Stimulated activated CD8-positive, alpha-beta memory T cell treated with anti-CD3 and anti-CD28 coated beads, Interleukin-4, amount 100 ng/mL, for 48 hours (primary cell): ENCODE measurements around the gene SLC2A14.
"Not testable (repeated sequence)": the region's sequence is repeated elsewhere in the genome, so short reads cannot be mapped to it uniquely, and the experiment has no call there.

ENCODE experiments used
- DNase-seq: peaks from one replicate; pipeline ENCODE4 v3.0.0-alpha.2; 2020

SLC2A14 gene

DNA sequence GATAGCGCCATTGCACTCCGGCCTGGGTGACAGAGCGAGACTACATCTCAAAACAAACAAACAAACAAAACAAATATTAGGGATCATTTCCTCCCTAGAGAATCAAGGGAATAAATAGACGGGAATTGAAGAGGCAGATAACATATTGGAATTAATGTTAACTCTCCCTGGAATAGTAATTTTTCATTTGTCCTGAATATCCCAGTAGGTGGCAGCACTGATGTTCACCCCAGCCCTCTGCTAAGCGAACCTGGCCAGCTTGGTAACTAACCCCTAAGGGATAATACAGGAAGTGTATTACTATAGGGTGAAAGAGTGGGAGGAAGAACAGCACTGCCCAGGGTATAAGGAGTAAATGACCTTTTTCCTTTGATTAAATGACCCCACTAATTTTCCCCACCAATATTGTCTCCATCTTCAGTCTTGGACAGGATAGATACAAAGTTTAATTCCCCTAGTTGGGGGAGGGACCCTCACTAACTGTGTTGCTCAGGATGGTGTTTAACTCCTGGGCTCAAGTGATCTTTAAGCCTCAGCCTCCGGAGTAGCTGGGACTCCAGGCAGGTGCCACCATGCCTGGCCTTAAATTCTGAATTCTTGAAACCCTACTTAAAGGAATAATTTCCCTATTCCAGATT lies 40.5 kb downstream of the SLC2A14 start:
- DNase-seq, result peak; percentile 30

DNA sequence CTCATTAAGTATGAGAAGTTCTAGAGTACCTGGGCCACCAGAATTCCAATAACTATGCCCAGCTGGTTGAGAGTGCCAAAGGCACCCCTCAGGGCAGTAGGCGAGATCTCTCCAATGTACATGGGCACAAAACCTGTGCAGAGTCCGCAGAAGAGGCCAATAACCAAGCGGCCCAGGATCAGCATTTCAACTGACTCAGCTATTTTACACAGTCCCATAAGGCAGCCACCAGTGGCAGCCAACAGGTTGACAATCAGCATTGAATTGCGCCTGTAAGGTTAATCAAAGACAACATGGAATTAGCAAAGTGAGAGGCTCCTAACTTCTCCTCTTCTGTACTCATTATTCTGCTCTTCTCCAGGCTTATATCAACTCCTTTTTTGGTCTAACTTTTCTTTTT lies 43.0 kb downstream of the SLC2A14 start:
- DNase-seq, result not testable (repeated sequence)

DNA sequence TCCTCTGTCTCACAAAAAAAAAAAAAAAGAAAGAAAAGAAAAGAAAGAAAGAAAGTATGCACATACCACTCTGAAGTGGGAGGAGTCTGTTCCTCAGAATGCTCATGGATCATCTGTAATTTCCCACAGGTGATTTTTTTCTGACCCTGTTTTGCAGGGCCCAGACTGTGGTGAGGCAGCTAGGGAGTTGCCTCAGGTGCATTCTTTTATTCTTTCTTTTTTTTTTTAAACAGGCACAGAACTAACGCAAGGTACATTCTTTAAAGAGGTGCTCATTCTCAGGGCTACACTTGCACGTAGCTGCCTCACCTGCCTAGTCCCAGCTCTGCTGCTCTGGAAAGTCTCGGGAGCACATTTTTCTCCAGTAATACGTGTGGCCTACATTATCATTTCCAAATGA lies 47.0 kb downstream of the SLC2A14 start:
- DNase-seq, result not testable (repeated sequence)

DNA sequence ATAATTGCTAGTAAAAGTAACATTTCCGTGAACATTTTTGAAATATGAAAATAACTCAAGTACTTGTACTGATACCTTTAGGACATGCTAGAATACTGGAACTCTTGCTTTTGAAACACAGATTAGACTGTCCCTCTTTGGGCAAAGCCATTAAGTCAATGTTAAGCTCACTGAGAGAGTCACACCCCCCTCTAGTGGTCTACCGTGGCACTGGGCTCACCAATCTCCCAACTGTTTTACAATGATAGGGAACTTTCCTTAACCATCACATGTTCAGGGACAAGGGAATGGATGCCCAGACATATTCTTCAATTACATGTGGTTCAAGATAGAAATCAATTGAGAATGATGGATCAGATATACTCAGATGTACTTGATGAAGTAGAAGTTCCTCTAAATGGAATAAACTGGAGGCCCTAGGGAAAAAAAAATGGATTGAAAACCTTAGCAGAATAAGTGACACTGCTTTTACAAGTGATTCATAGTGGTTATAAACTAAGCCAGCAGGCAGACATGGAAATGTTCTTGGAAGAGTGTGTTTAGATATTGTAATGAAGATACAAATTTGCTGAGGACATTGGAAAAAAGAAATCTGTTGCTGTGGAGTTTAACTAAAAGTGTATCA lies 65.7 kb downstream of the SLC2A14 start:
- peak; percentile 83 for DNase-seq

DNA sequence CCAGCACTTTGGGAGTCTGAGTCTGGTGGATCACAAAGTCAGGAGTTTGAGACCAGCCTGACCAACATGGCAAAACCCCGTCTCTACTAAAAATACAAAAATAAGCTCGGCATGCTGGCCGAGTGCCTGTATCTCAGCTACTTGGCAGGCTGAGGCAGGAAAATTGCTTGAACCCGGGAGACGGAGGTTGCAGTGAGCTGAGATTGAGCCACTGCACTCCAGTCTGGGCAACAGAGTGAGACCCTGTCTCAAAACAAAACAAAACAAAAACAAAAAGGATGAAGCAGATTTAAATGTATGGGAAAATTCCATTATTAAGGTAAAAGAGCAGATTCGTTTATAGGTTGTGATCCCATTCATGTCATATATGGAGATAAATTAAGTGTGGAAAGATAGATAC lies 66.4 kb downstream of the SLC2A14 start:
- not testable (repeated sequence) for DNase-seq

DNA sequence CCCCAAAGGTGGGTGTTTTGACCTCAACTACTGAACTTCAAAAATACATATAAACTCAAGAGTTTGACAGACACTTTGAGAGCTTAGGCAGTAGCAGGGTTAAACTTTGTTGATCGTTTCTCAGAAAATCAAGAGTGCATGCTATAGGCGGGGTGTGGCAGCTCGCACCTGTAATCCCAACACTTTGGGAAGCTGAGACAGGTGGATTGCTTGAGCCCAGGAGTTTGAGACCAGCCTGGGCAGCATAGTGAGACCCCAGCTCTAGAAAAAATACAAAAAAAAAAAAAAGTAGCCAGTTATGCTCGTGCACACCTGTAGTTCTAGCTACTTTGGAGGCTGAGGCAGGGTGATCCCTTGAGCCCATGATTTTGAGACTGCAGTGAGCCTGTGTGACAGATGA lies 71.3 kb downstream of the SLC2A14 start:
- no peak for DNase-seq

DNA sequence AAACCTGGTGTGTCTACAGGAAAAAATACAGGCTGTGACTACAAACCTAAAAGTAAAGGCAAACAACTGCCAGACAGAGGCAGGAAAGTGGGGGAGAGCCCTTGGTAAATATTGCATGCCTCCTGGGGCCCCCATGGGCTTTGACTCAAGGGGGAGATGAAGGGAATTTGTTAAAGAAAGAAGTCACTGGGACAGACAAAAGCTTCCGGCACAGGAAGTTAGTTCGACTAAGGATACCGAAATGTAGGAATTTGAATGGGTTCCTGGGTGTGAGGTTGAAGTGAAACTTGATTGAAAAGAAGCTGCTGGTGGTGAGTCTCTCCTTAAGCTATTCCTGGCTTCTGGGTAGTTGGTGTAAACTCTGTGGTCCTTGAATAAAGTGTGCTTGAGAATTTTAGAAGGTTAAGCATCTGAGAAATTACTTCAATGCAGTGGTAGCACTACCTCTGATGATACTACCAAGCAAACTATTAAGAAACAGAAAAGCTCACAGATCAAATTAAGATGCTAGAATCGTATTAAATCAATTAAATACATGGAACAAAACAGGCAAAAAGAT lies 73.9 kb downstream of the SLC2A14 start:
- not testable (repeated sequence) for DNase-seq

DNA sequence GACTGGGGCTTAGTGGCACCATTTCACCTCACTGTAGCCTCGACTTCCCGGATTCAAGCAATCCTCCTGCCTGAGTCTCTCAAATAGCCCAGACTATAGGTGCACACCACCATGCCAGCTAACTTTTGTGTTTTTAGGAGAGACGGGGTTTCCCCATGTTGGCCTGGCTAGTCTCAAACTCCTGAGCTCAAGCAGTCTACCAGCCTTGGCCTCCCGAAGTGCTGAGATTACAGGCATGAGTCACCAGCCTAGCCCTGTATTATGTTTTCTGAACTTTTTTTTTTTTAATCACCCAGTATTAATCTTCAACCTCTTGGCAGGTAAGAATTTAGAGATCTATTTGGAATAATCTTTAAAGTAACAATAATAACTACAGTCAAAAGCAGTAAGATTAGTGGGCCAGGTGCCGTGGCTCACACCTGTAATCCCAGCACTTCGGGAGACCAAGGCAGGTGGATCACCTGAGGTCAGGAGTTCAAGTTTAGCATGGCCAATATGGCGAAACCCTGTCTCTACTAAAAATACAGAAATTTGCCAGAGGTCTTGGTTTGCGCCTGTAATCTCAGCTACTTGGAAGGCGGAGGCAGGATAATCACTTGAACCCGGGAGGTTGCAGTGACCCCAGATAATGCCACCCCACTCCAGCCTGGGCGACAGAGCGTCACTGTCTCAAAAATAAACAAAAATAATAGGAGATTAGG lies 74.9 kb downstream of the SLC2A14 start:
- no peak for DNase-seq

DNA sequence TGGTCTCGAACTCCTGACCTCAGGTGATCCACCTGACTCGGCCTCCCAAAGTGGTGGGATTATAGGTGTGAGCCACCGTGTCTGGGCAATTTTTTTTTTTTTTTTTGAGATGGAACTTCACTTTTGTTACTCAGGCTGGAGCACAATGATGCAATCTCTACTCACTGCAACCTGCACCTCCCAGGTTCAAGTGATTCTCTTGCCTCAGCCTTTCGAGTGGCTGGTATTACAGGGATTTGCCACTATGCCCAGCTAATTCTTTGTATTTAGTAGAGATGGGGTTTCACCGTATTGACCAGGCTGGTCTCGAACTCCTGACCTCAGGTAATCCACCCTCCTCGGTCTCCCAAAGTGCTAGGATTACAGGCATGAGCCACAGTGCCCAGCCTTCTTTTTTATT lies 75.4 kb downstream of the SLC2A14 start:
- DNase-seq, result not testable (repeated sequence)

DNA sequence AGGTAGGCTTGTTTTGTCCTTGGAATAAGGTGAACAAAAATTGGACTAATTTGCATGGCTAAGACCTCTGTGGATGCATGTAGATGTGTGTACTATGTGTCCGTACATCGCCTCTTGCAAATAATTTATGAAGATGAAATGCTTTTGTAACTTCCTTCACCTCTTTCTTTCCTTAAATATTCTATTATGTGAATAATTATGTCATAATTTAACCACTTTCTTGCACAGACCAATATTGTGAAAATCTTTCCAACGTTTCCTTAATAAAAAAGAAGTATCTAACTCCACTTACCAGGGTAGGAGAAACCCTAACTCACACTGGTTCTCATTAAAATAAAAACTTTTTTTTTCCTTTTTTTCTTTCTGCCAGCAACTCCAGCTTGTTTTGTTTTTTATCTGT lies 79.5 kb downstream of the SLC2A14 start:
- no peak for DNase-seq

DNA sequence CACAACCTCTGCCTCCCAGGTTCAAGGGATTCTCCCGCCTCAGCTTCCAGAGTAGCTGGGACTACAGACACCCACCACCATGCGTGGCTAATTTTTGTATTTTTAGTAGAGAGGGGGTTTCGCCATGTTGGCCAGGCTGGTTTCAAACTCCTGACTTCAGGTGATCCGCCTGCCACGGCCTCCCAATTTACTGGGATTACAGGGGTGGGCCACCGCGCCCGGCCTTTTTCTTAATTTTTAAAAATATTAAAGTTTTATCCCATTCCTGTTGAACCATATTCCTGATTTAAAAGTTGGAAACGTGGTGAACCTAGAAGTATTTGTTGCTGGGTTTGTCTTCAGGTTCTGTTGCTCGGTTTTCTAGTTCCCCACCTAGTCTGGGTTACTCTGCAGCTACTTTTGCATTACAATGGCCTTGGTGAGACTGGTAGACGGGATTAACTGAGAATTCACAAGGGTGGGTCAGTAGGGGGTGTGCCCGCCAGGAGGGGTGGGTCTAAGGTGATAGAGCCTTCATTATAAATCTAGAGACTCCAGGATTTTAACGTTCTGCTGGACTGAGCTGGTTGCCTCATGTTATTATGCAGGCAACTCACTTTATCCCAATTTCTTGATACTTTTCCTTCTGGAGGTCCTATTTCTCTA lies 83.7 kb downstream of the SLC2A14 start, which contains the start of gene NANOG:
Gene NANOG, plus strand, starts transcription at position 519 of the 645 bp plus-strand sequence. CDS start 213 bp downstream, outside the sequence.
- not testable (repeated sequence) for DNase-seq

DNA sequence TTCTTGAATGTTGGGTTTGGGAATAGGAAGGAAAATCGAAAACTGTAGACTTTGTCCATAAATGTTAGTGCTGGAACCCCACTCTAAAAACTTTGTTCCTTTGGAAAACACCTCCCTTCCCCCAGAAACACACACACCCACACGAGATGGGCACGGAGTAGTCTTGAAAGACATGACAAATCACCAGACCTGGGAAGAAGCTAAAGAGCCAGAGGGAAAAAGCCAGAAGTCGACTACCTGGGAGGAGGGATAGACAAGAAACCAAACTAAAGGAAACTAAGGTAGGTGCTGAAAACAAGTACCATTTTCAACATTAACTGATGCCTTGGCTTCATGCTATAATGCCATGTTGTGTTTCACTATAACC lies 84.4 kb downstream of the SLC2A14 start:
- DNase-seq, result no peak

DNA sequence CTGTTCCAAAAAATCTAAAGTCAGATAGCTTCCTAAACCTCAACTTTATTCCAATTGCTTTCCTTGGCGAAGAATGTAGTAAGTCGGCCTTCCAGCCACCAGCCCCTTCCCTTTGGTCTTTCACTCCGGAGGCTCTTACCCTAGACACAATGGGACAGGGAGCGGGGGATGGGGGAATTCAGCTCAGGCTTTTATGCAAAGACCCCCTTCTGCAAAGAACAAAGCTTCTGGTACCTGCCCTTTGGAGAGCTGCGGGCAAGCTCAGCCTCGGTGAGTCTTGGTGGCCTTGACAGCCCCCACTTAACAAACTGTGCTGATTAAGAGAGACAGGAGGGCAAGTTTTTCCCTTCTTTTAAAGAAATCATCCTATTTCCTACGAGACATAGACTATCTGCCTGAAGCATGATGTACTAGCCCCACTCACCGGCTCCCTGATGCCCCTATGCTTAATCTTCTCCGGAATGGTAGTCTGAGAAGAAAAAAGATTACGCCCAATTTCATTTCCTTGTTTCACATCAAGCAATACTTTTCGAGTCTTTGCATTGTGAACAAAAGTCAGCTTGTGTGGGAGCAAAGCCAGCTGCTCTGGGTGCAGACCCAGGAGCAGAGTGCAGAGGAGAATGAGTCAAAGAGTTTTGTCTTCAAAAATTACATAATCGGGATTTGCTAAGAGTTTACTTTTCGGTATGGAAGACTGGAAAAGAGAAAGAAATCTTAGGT lies 85.0 kb downstream of the SLC2A14 start:
- no peak for DNase-seq

DNA sequence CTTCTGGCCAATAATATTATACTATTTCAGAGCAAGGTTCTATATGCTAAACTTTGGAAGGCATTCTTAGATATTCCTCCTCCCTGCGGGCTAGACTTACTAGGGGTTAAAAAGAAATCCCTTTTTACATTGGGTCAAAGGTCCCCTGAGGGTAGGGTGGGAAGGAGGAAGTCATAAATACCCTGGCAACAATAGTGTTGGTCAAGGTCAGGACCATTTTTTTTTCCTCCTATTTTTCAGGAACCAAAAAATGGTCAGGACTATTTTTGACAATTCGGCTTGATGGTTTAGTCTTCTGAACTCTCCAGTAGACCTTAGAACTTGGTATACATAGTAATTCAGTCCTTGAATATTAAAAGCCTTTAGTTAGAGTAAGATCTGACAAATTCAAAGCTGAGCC lies 88.0 kb downstream of the SLC2A14 start:
- DNase-seq, result no peak

DNA sequence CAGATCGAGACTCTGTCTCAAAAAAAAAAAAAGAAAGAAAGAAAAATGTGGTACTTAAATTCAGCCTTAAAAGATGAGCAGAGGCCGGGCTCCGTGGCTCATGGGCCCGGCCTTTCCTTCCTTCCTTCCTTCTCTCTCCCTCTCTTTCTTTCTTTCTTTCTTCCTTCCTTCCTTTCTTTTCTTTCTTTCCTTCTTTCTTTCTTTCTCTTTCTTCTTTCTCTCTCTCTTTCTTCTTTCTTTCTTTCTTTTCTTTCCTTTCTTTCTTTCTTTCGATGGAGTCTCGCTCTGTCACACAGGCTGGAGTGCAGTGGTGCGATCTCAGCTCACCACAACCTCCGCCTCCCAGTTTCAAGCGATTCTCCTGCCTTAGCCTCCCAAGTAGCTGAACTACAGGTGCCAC lies 89.3 kb downstream of the SLC2A14 start:
- not testable (repeated sequence) for DNase-seq

DNA sequence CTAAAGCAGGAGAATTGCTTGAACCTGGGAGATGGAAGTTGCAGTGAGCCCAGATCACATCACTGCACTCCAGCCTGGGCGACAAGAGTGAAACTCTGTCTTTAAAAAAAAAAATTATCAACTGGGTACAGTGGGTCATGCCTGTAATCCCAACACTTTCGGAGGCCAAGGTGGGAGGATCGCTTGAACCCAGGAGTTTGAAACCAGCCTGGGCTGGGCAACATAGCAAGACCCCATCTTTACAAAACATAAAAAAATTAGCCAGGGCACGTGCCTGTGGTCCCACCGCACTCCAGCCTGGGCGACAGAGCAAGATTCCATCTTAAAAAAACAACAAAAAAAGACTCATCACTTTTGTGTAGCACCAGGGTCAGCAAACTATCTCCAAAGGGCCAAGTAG lies 90.7 kb downstream of the SLC2A14 start:
- DNase-seq, result no peak

DNA sequence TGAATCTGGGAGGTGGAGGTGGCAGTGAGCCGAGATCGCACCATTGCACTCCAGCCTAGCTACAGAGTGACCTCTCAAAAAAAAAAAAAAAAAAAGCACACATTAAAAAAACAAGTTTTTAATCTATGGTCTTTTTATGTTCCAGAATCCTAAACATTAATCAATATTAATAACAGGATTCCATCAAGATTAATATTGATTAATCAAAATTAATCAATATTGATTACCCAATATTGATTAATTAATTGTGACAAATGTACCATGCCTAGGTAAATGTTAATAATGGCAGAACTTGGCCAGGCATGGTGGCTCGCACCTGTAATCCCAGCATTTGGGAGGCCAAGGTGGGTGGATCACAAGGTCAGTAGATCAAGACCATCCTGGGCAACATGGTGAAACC lies 91.4 kb downstream of the SLC2A14 start:
- no peak for DNase-seq

DNA sequence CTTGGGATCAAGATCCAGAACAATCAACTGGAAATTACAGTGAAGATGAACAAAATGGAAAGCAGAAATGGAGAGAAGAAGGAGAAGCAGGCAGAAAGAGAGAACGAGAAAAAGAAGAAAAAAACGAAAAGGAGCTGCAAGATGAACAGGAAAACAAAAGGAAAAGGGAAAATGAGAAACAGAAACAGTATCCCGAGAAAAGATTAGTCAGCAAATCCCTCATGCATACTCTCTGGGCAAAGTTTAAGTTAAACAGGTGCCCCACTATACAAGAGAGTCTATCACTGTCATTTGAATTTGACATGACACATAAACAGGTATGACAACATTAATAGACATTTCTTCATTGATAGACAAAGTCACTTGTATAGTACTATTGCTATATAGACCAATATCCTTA lies 102.7 kb downstream of the SLC2A14 start:
- DNase-seq, result no peak
